KG1 (cell line): ENCODE measurements around the gene SEMA7A.
"Not testable (repeated sequence)": the region's sequence is repeated elsewhere in the genome, so short reads cannot be mapped to it uniquely, and the experiment has no call there.

ENCODE experiments used
- DNase-seq: peaks from one replicate; lab custom pipeline; 2025; lab: John Stamatoyannopoulos, UW

SEMA7A gene

GRCh38 chr15:74433592-74434262 lies at the start of gene SEMA7A:
Gene SEMA7A (minus strand): TSS chr15:74433958. CDS start chr15:74433918, 40 bp downstream.
- DNase-seq = peak; percentile 44

- DNase-seq = no peak
These were observed 48.9 kb upstream of the SEMA7A start for GRCh38 chr15:74482661-74483060.

GRCh38 chr15:74480364-74480763 lies 46.6 kb upstream of the SEMA7A start:
- DNase-seq = not testable (repeated sequence)

GRCh38 chr15:74471621-74472020 lies 37.9 kb upstream of the SEMA7A start:
- not testable (repeated sequence) for DNase-seq

- DNase-seq = no peak
These were observed 37.1 kb upstream of the SEMA7A start for GRCh38 chr15:74470631-74471395.

- no peak for DNase-seq
These were observed 34.7 kb upstream of the SEMA7A start for GRCh38 chr15:74468341-74469032.

GRCh38 chr15:74466570-74466969 lies 32.8 kb upstream of the SEMA7A start:
- DNase-seq = no peak

GRCh38 chr15:74464897-74465296 lies 31.1 kb upstream of the SEMA7A start:
- DNase-seq = no peak

GRCh38 chr15:74464216-74464615 lies 30.5 kb upstream of the SEMA7A start:
- DNase-seq = no peak

- DNase-seq = no peak
These were observed 29.9 kb upstream of the SEMA7A start for GRCh38 chr15:74463634-74464033.

- no peak for DNase-seq
These were observed 28.2 kb upstream of the SEMA7A start for GRCh38 chr15:74461847-74462511.

- peak; percentile 93 for DNase-seq
These were observed 27.4 kb upstream of the SEMA7A start, which contains the start of gene UBL7 for GRCh38 chr15:74460871-74461846. Gene UBL7 (minus strand): TSS chr15:74461160. CDS start chr15:74458867, 2,293 bp downstream.

GRCh38 chr15:74460298-74460697 lies 26.5 kb upstream of the SEMA7A start:
- no peak for DNase-seq

- not testable (repeated sequence) for DNase-seq
These were observed 26.0 kb upstream of the SEMA7A start for GRCh38 chr15:74459798-74460197.

GRCh38 chr15:74458473-74458872 lies 24.7 kb upstream of the SEMA7A start:
- no peak for DNase-seq

- not testable (repeated sequence) for DNase-seq
These were observed 23.3 kb upstream of the SEMA7A start for GRCh38 chr15:74457036-74457435.

GRCh38 chr15:74454764-74455500 lies 21.2 kb upstream of the SEMA7A start:
- no peak for DNase-seq

- no peak for DNase-seq
These were observed 20.4 kb upstream of the SEMA7A start for GRCh38 chr15:74453925-74454763.
